Lung (tissue), 12 donors: ENCODE measurements around the gene ACYP2. TPM values are rescaled to one million over a fixed set of nuclear protein-coding genes. Genes with fewer than 3 reads are reported as not detected.
A peak's percentile ranks its signal among the peaks of the same experiment; 100 is the strongest.
"Not testable (repeated sequence)": the region's sequence is repeated elsewhere in the genome, so short reads cannot be mapped to it uniquely, and the experiment has no call there.

Experiments
- ATAC-seq: fragments of 200-7000 bp; cut with Tn5 transposase; one replicate; pipeline ENCODE4 v1.9.1; 2020; ENCODE audit warnings: moderate number of reproducible peaks; ENCODE audit not compliant: insufficient read depth, low FRiP score
- DNase-seq, 3 donors: peaks; one replicate each; pipeline ENCODE4 v3.0.0-alpha.2; 2013 to 2017
- H3K27ac ChIP-seq, 2 donors: one replicate each; pipeline ENCODE4 v1.5.1; 2013; ENCODE audit warnings: mild to moderate bottlenecking in 2 of 2, moderate library complexity in 2 of 2, control low read depth in 1 of 2, inconsistent platforms in 1 of 2, low read depth in 1 of 2, low read length in 1 of 2
- H3K27me3 ChIP-seq, 3 donors: one replicate each; pipeline ENCODE4 v1.5.1; 2013; ENCODE audit warnings: low read length in 2 of 3; ENCODE audit not compliant: control insufficient read depth in 3 of 3, insufficient read depth in 3 of 3
- H3K36me3 ChIP-seq, 4 donors: one replicate each; pipeline ENCODE4 v1.5.1; 2013; ENCODE audit warnings: low read length in 4 of 4, mild to moderate bottlenecking in 1 of 4, moderate library complexity in 1 of 4; ENCODE audit not compliant: control insufficient read depth in 4 of 4, insufficient read depth in 4 of 4
- H3K4me1 ChIP-seq, 5 donors: one replicate each; pipeline ENCODE4 v1.5.1; 2013; ENCODE audit warnings: low read length in 5 of 5, mild to moderate bottlenecking in 2 of 5, moderate library complexity in 1 of 5; ENCODE audit not compliant: control insufficient read depth in 5 of 5, insufficient read depth in 5 of 5
- H3K4me3 ChIP-seq: one replicate; pipeline ENCODE4 v1.5.1; 2013; ENCODE audit warnings: mild to moderate bottlenecking, control low read depth, moderate library complexity
- H3K9ac ChIP-seq, 2 donors: one replicate each; pipeline ENCODE4 v1.5.1; 2013; ENCODE audit warnings: low read length in 2 of 2, control low read depth in 1 of 2; ENCODE audit not compliant: insufficient read depth in 1 of 2
- H3K9me3 ChIP-seq, 4 donors: one replicate each; pipeline ENCODE4 v1.5.1; 2013; ENCODE audit warnings: low read length in 3 of 4, mild to moderate bottlenecking in 1 of 4, moderate library complexity in 1 of 4; ENCODE audit not compliant: control insufficient read depth in 4 of 4, insufficient read depth in 3 of 4
- CTCF ChIP-seq: IDR thresholded peaks from 2 replicates; pipeline ENCODE4 v1.5.1; 2012; ENCODE audit warnings: mild to moderate bottlenecking; ENCODE audit errors: control extremely low read depth, extremely low read depth
- WGBS, 2 donors: extraction: QIAGEN DNeasy Blood & Tissue Kit; methylation state at CpG; one replicate each; pipeline ENCODE4 v1.1.7; 2013; 5-methylcytosine and 5-hydroxymethylcytosine counted together
- polyA plus RNA-seq, 2 donors: library from polyadenylated mRNA; stranded (reverse); fragments of 200-250 nt; gene quantifications; one replicate each; pipeline ENCODE4 v1.2.1, GENCODE V29; 2013
- total RNA-seq, 2 donors: library from RNA; depleted of rRNA in 1 of 2; stranded (reverse); fragments of >200 nt in 1 of 2; gene quantifications; one replicate each; pipeline ENCODE4 v1.2.1, GENCODE V29; 2014 to 2021
- donor health status: control.
- donor health status: control.
- donor health status: Bipolar disorder and iron deficiency.
- donor health status: healthy.
- donor health status: DM: yes; HTN: yes; CAD: no.

ACYP2 gene
- total and polyA plus RNA-seq, 4 donors = 13.2 to 23.7 (median 18.0) TPM

GRCh38 chr2:54107903-54108615, 7.4 kb upstream of the ACYP2 start:
- H3K36me3 ChIP-seq = no peaks in the 10 kb centered on the region
- WGBS, 2 donors = 91 to 92% methylated on average over 10 of the region's 10 CpGs
- no peaks in the 10 kb centered on the region for H3K27me3 ChIP-seq
- H3K4me3 ChIP-seq = no peak overlapping the region
- H3K9me3 ChIP-seq = no peaks in the 10 kb centered on the region
- no peak for ATAC-seq
- H3K9ac ChIP-seq = no peak overlapping the region
- DNase-seq = peak in 2 of 3 donors; percentile 34 to 40
- H3K4me1 ChIP-seq = peaks cover 0 to 3% (median 0%) of the 10 kb centered on the region in 5 donors
- TF ChIP-seq CTCF = no peak
- no peak overlapping the region for H3K27ac ChIP-seq

- H3K9ac ChIP-seq = no peak overlapping the region
- H3K4me1 ChIP-seq = peaks cover 0 to 3% (median under 1%) of the 10 kb centered on the region in 5 donors
- no peak for TF ChIP-seq CTCF
- 95 to 96% methylated on average over 3 of the region's 3 CpGs for WGBS, 2 donors
- H3K27ac ChIP-seq = no peak overlapping the region
- no peak for ATAC-seq
- no peaks in the 10 kb centered on the region for H3K27me3 ChIP-seq
- no peaks in the 10 kb centered on the region for H3K9me3 ChIP-seq
- DNase-seq = no peak
- H3K4me3 ChIP-seq = no peak overlapping the region
- no peaks in the 10 kb centered on the region for H3K36me3 ChIP-seq
Observed at GRCh38 chr2:54109848-54110247, 5.6 kb upstream of the ACYP2 start.

GRCh38 chr2:54114479-54114878, 936 bp upstream of the ACYP2 start:
- Histone ChIP-seq H3K9ac (peak overlapping the region in 1 of 2 donors; percentile 98), H3K27ac (peak overlapping the region; percentile 8 to 99)
- not testable (repeated sequence) for H3K4me3 ChIP-seq, DNase-seq, H3K36me3 ChIP-seq, ATAC-seq, H3K9me3 ChIP-seq, H3K27me3 ChIP-seq, H3K4me1 ChIP-seq
- WGBS, 2 donors = 79 to 88% methylated on average over 6 of the region's 6 CpGs

DNA sequence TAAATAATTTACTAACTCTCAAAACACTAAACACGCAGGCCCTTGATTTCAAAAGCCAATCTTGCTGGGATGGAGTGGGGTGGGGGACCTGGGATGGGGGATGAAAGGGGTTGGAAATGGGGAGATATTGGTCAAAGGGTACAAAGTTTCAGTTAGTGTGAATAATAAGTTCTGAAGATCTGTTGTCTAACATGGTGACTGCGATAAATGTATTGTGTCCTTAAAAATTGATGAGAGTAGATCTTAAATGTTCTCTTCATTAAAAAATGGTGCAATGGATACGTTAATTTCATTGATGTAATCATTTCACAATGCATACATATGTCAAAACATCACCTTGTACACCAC, 505 bp upstream of the ACYP2 start:
- Histone ChIP-seq H3K9ac (peak overlapping the region; percentile 98), H3K36me3 (no peaks in the 10 kb centered on the region), H3K27me3 (no peaks in the 10 kb centered on the region), H3K4me1 (peaks cover 0 to 6% (median 3%) of the 10 kb centered on the region in 5 donors), H3K4me3 (no peak overlapping the region), H3K27ac (peak overlapping the region in 1 of 2 donors; percentile 99), H3K9me3 (no peaks in the 10 kb centered on the region)
- ATAC-seq = no peak
- DNase-seq = no peak
- no peak for TF ChIP-seq CTCF
- 37 to 46% methylated on average over 3 of the region's 3 CpGs for WGBS, 2 donors

DNA sequence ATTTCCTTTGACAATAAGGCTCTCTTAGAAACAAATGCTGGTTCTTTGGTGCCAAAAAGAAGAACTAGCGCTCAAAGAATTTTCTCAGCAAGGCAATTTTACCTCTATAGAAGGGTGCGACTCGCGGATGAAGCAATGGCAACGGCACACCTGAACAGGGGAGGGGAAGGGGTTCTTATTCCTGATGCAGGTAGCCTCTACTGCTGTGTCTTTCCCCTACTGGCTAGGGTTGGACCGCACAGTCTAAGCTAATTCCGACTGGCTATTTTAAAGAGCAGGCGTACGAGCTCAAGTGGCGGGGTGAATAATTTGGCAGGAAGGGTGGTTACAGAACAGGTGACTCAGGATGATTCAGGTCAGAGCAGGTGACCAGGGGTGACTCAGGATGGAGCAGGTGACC, 1.2 kb downstream of the ACYP2 start:
- not testable (repeated sequence) for H3K27me3 ChIP-seq, H3K4me1 ChIP-seq, H3K4me3 ChIP-seq, H3K9me3 ChIP-seq, ATAC-seq, H3K9ac ChIP-seq, H3K36me3 ChIP-seq, H3K27ac ChIP-seq
- DNase-seq = peak in 1 of 3 donors; percentile 5
- 98% methylated on average over 10 of the region's 10 CpGs for WGBS, 2 donors
